ENCODE data around the gene ITPRIPL1. TPM values are rescaled to one million over a fixed set of nuclear protein-coding genes. Genes with fewer than 3 reads are reported as not detected.

ITPRIPL1 gene
- total RNA-seq, 1 donor from 2014 or later = 1.5 TPM

DNA sequence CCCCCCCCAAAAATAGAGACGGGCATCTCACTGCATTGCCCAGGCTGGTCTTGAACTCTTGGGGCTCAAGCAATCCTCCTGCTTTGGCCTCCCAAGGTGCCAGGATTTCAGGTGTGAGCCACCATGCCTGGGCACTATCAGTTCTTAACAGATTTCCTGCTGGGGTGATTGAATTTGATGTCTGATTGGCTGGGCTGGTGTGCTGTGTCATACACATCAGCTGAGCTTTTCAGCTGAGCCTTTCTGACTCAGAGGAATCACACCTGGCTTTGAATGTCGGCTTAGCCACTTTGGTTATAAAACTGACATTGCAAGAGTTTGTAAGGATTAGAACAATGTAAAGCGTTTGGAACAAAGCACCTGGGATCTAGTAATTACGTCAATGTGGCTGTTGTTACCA lies 29.4 kb downstream of the ITPRIPL1 start:
- DNase-seq (ENCODE audit: low spot score) = no peak

- no peak for DNase-seq (ENCODE audit: low spot score)
Observed at GRCh38 chr2:96356889-96357288, 31.8 kb downstream of the ITPRIPL1 start.

DNA sequence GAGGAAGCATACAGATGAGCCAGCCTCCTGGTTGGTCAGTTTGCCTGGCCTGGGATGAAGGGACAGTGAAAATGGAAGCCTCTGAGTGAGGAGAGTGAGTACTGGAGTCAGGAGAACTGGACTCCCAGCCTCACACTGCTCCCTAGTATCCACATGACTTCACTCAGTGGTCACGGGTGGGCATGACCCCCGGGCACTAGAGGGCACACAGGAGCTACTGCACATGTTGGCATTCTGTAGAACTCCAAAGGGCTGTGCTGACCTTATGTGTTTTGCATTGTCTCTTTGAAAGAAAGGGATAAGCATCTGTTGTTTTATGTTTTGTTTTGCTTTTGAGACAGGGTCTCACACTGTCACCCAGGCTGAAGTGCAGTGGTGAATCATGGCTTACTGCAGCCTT lies 34.2 kb downstream of the ITPRIPL1 start:
- DNase-seq (ENCODE audit: low spot score) = no peak

GRCh38 chr2:96359866-96360265 lies 34.7 kb downstream of the ITPRIPL1 start:
- DNase-seq (ENCODE audit: low spot score) = no peak

DNA sequence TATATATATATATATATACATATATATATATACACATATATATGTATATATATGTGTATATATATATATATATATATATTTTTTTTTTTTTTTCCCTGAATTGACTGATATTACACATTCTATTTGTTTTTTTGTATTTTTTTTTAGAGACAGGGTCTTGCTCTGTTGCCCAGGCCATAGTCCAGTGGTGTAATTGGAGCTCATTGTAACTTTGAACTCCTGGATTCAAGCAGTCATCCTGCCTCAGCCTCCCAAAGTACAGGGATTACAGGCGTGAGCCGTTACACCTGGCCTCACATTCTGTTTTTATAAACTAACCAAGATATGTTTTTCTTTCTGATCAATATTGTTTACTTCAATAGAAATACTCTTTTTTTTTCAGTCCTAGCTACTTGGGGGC lies 36.6 kb downstream of the ITPRIPL1 start:
- DNase-seq (ENCODE audit: low spot score) = no peak

GRCh38 chr2:96369186-96369585 lies 44.1 kb downstream of the ITPRIPL1 start:
- DNase-seq (ENCODE audit: low spot score) = no peak

DNA sequence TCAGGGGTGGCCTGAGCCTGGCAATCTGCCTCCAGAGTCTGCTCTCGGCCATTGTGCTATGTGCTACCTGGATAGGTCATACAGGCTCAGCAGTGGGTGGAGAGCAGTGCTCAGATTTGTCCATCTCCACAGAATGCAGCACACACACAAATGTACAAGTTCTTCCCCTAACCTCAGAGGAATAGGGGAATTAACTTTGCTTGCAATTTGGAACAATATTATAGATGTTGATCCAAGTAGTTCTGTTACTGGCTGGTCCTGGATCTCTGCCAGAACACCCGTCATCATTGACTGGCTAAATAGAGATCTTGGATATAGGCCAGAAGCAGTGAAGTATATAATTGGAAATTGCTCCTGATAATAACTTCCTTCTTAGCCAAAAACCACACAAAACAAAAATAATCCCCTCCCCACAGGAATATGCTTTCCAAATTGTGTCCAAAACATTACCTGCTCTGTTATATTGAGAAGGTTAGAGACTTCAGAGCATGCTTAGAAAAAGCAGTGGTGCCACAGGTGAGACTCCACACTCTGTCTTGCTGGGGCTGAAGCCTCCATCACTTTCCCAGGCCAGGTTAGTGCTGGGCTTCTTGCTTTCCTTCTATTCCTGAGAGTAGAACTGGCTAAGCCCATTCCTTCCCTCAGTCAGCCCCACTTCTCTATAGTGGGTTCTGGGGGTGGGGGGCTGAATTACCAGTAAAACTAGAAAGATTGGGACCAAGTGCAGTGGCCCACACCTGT lies 49.3 kb downstream of the ITPRIPL1 start:
- peak; percentile 48 for DNase-seq (ENCODE audit: low spot score)

Other genes starting within 250 kb of the ITPRIPL1 start
- gene ADRA2B, start 208.7 kb upstream of the ITPRIPL1 start, total RNA-seq = 0.95 TPM
- gene ASTL, start 186.8 kb upstream of the ITPRIPL1 start, total RNA-seq = not detected
- gene DUSP2, start 179.9 kb upstream of the ITPRIPL1 start, total RNA-seq = 11.3 TPM
- gene STARD7, start 116.5 kb upstream of the ITPRIPL1 start, total RNA-seq = 117 TPM
- 80.3 TPM for gene TMEM127, start 59.3 kb upstream of the ITPRIPL1 start, total RNA-seq
- 69.3 TPM for gene CIAO1, start 59.1 kb upstream of the ITPRIPL1 start, total RNA-seq
- gene SNRNP200, start 19.8 kb upstream of the ITPRIPL1 start, total RNA-seq = 113 TPM
- 1.2 TPM for gene NCAPH, start 10.4 kb downstream of the ITPRIPL1 start, total RNA-seq
- gene NEURL3, start 180.0 kb downstream of the ITPRIPL1 start, total RNA-seq = 3.7 TPM
- 30.2 TPM for gene ARID5A, start 211.4 kb downstream of the ITPRIPL1 start, total RNA-seq

Measured in mucosa of gallbladder (tissue), 1 donor.